IMR-90 (cell line): Measurements from ENCODE around the gene ERVH48-1. TPM values are rescaled to one million over a fixed set of nuclear protein-coding genes. Genes with fewer than 3 reads are reported as not detected.
"Not testable (repeated sequence)": the region's sequence is repeated elsewhere in the genome, so short reads cannot be mapped to it uniquely, and the experiment has no call there.

ENCODE experiments used
- ATAC-seq: fragments of 200-7000 bp; cut with Tn5 transposase; 2 replicates; pipeline ENCODE4 v1.9.1; 2020; ENCODE audit warnings: low read depth, mild to moderate bottlenecking, moderate library complexity
- BruUV-seq: library from RNA; stranded (reverse); fragments of 400-500 nt; replicated peaks from 2 replicates; lab custom pipeline; 2021; lab: Mats Ljungman, UMichigan
- CTCF ChIA-PET: fragments of 300-600 bp; formaldehyde crosslinking; extraction: SDS; loops from one replicate; lab custom pipeline; 2021; ENCODE audit warnings: antibody characterized with exemption; lab: Yijun Ruan, JAX
- POLR2A ChIA-PET: fragments of 300-600 bp; sonication (Branson Sonifier 250); formaldehyde crosslinking; loops from one replicate; lab custom pipeline; 2022; ENCODE audit warnings: antibody characterized with exemption; ENCODE audit not compliant: unreplicated experiment; lab: Charles Lee
- DNase-seq: peaks from one replicate; pipeline ENCODE4 v3.0.0; 2013
- H2AFZ ChIP-seq: replicated peaks from 2 replicates; pipeline ENCODE3; 2013; ENCODE audit warnings: low read length, mild to moderate bottlenecking; ENCODE audit not compliant: poor library complexity
- H2AK5ac ChIP-seq: 2 replicates; pipeline ENCODE4 v1.6.1; 2013; ENCODE audit warnings: low read depth, low read length, inconsistent platforms
- H2AK9ac ChIP-seq: replicated peaks from 2 replicates; pipeline ENCODE3; 2013; ENCODE audit warnings: mild to moderate bottlenecking, low read depth, low read length, moderate library complexity; ENCODE audit not compliant: poor library complexity
- H2BK120ac ChIP-seq: 2 replicates; pipeline ENCODE4 v1.6.1; 2013; ENCODE audit warnings: low read depth, low read length, inconsistent platforms
- H2BK15ac ChIP-seq: 3 replicates; pipeline ENCODE4 v1.6.1; 2013; ENCODE audit warnings: low read depth, low read length, inconsistent platforms
- H2BK20ac ChIP-seq: 2 replicates; pipeline ENCODE4 v1.6.1; 2013; ENCODE audit warnings: low read depth, mild to moderate bottlenecking, inconsistent platforms, low read length, moderate library complexity
- H2BK5ac ChIP-seq: 2 replicates; pipeline ENCODE4 v1.6.1; 2013; ENCODE audit warnings: mild to moderate bottlenecking, low read depth, low read length, inconsistent platforms; ENCODE audit not compliant: poor library complexity, severe bottlenecking
- H3K14ac ChIP-seq: replicated peaks from 2 replicates; pipeline ENCODE4 v1.6.1; 2013; ENCODE audit warnings: low read depth, low read length, inconsistent platforms
- H3K18ac ChIP-seq: 2 replicates; pipeline ENCODE4 v1.6.1; 2013; ENCODE audit warnings: low read depth, low read length, control low read depth
- H3K23ac ChIP-seq: 2 replicates; pipeline ENCODE4 v1.6.1; 2013; ENCODE audit warnings: low read depth, low read length, inconsistent platforms
- H3K27ac ChIP-seq: 2 replicates; pipeline ENCODE4 v1.5.1; 2013; ENCODE audit warnings: mild to moderate bottlenecking, control low read depth, low read length; ENCODE audit not compliant: insufficient read depth
- H3K27me3 ChIP-seq: 2 replicates; pipeline ENCODE4 v1.6.1; 2013; ENCODE audit warnings: low read length; ENCODE audit not compliant: control insufficient read depth, insufficient read depth
- H3K36me3 ChIP-seq: 2 replicates; pipeline ENCODE4 v1.6.1; 2013; ENCODE audit warnings: low read length, mixed read lengths; ENCODE audit not compliant: control insufficient read depth, insufficient read depth
- H3K4ac ChIP-seq: 2 replicates; pipeline ENCODE4 v1.6.1; 2013; ENCODE audit warnings: low read depth, low read length, inconsistent platforms
- H3K4me1 ChIP-seq: 2 replicates; pipeline ENCODE4 v1.6.1; 2013; ENCODE audit warnings: low read length, mixed read lengths; ENCODE audit not compliant: control insufficient read depth, insufficient read depth
- H3K4me2 ChIP-seq: 2 replicates; pipeline ENCODE4 v1.6.1; 2013; ENCODE audit warnings: low read depth, mild to moderate bottlenecking, control low read depth, low read length, moderate library complexity
- H3K4me3 ChIP-seq: 2 replicates; pipeline ENCODE4 v1.5.1; 2013; ENCODE audit warnings: low read depth, mild to moderate bottlenecking, control low read depth, low read length, moderate library complexity; ENCODE audit not compliant: insufficient read depth
- H3K56ac ChIP-seq: 2 replicates; pipeline ENCODE4 v1.6.1; 2013; ENCODE audit warnings: low read length, inconsistent platforms; ENCODE audit not compliant: insufficient read depth; ENCODE audit errors: extremely low read depth
- H3K79me1 ChIP-seq, 2 experiments: 2 replicates each; pipeline ENCODE4 v1.6.1; 2013; ENCODE audit warnings: low read length in 2 of 2, inconsistent platforms in 1 of 2, low read depth in 1 of 2
- H3K9ac ChIP-seq: 2 replicates; pipeline ENCODE4 v1.6.1; 2013; ENCODE audit warnings: low read depth, low read length, control low read depth
- H3K9me1 ChIP-seq: 2 replicates; pipeline ENCODE4 v1.6.1; 2013; ENCODE audit warnings: low read length, inconsistent platforms; ENCODE audit not compliant: insufficient read depth
- H3K9me3 ChIP-seq: 2 replicates; pipeline ENCODE4 v1.6.1; 2013; ENCODE audit warnings: low read length; ENCODE audit not compliant: control insufficient read depth, insufficient read depth
- H4K20me1 ChIP-seq: 2 replicates; pipeline ENCODE4 v1.6.1; 2013; ENCODE audit warnings: low read length, inconsistent platforms; ENCODE audit not compliant: insufficient read depth
- H4K5ac ChIP-seq: 2 replicates; pipeline ENCODE4 v1.6.1; 2013; ENCODE audit warnings: mild to moderate bottlenecking, low read depth, low read length, control low read depth
- H4K8ac ChIP-seq, 2 experiments: 2 replicates each; pipeline ENCODE4 v1.6.1; 2013; ENCODE audit warnings: low read depth in 2 of 2, low read length in 2 of 2, control low read depth in 1 of 2, inconsistent platforms in 1 of 2
- H4K91ac ChIP-seq: 2 replicates; pipeline ENCODE4 v1.6.1; 2013; ENCODE audit warnings: low read depth, low read length, inconsistent platforms; ENCODE audit not compliant: insufficient read depth
- WGBS, 2 experiments: methylation state at CpG; one replicate each; pipeline versions ENCODE4 v1.1.5 to v1.1.7; 2013; ENCODE audit warnings: missing lambda C conversion rate in 2 of 2; ENCODE audit not compliant: insufficient read length in 1 of 2; ENCODE audit errors: extremely low coverage in 2 of 2; 5-methylcytosine and 5-hydroxymethylcytosine counted together
- dilution Hi-C: fragments of 300-500 bp; cut with HindIII; formaldehyde crosslinking; loops from one replicate; pipeline ENCODE4 v1.14.3; 2018; ENCODE audit warnings: low sequenced_read_pairs; ENCODE audit not compliant: unreplicated experiment
- in situ Hi-C: fragments of 300-500 bp; cut with MboI; formaldehyde crosslinking; loops from 3 replicates; pipeline ENCODE4 v1.14.3; 2019; ENCODE audit warnings: low sequenced_read_pairs, inconsistent platforms, mixed read lengths
- intact Hi-C: fragments of 100-400 bp; cut with micrococcal nuclease; formaldehyde crosslinking; loops from 2 replicates; pipeline ENCODE4 v1.10.0; 2022
- polyA plus RNA-seq, 3 experiments: library from polyadenylated mRNA; depleted of rRNA; stranded (reverse); fragments of >200 nt; gene quantifications; 2 replicates each; pipeline ENCODE4 v1.2.3, GENCODE V29; 2012; ENCODE audit warnings: low replicate concordance in 1 of 3
- total RNA-seq: library from RNA; depleted of rRNA; stranded (reverse); fragments of >200 nt; gene quantifications from 2 replicates; pipeline ENCODE4 v1.2.3, GENCODE V29; 2012

The ERVH48-1 gene
- total and polyA plus RNA-seq, 2 of the 4 experiments (the other 2 are of a cell fraction), result under 0.01 TPM; not detected in 1

DNA sequence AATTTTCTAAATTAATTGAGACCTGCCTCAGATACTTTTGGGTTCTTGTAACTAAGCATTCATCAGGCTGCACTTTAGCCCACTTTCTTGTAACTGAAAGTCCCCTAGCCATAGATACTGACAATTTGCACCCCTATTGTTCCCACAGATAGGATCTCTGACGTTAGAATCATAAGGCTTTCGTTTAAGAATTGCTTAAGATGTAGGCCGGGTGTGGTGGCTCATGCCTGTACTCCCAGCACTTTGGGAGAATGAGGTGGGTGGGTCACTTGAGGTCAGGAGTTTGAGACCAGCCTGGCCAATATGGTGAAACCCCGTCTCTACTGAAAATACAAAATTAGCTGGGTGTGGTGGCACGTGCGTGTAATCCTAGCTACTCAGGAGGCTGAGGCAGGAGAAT is 32.7 kb upstream of the ERVH48-1 start:
- CTCF ChIA-PET, H3K9me1 ChIP-seq, BruUV-seq, H2AK9ac ChIP-seq, H3K9ac ChIP-seq, ATAC-seq, H3K4ac ChIP-seq, H3K79me1 ChIP-seq, H3K27me3 ChIP-seq, H4K91ac ChIP-seq, H3K23ac ChIP-seq, H3K56ac ChIP-seq, H3K4me2 ChIP-seq, dilution Hi-C loops, H3K4me1 ChIP-seq, H2BK5ac ChIP-seq, H4K8ac ChIP-seq, H3K14ac ChIP-seq, H3K18ac ChIP-seq, H2BK15ac ChIP-seq, H3K36me3 ChIP-seq, H3K4me3 ChIP-seq, H2BK120ac ChIP-seq, POLR2A ChIA-PET, DNase-seq, H2AFZ ChIP-seq, H2AK5ac ChIP-seq, H3K27ac ChIP-seq, H4K20me1 ChIP-seq, intact Hi-C loops, in situ Hi-C loops, H2BK20ac ChIP-seq, H4K5ac ChIP-seq, H3K9me3 ChIP-seq: not testable (repeated sequence)
- WGBS, 2 experiments, result no CpG with 5 or more reads among the region's 6 CpGs
